DLD1 (cell line): Measurements from ENCODE around the gene NEK2.

Experiments
- in situ Hi-C: cut with HindIII; loops from 2 replicates; pipeline ENCODE4 v1.10.0; 2017; ENCODE audit warnings: low sequenced_read_pairs

The NEK2 gene

DNA sequence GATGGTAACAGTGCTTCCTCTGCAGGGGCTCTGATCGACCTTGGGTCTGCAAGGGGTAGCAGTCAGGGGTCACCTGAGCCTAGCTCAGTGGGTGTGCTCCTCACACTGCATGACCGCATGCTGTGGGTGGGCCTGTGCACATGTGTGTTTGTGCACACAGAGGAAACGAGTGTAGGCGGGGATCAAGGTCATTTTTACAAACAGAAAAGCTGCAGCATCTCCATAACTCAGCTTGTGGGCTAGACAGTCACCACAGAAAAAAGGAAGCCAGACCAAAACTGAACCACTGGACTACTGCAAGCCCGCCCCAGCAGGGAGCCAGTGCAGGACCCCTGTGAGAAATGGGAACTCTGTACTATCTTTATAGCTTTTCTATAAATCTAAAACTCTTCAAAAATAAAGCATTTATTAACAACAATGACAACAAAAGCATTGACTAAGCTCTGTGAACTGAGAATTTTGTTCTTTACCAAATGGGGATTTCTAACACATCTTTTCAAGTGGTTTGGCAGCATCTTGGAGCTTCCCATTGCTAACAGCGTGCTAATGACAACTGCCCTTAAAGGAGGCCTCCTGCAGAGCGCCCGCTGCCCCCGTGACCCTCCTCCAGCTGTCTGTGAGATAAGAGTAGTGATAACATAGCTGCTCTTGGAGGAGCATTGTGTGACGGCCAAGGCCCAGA is 19.9 kb upstream of the NEK2 start:
- in situ Hi-C loops = loop anchor here (25.0 kb wide), 1 partner anchor 767 kb away; no protein-coding TSS in a partner anchor

DNA sequence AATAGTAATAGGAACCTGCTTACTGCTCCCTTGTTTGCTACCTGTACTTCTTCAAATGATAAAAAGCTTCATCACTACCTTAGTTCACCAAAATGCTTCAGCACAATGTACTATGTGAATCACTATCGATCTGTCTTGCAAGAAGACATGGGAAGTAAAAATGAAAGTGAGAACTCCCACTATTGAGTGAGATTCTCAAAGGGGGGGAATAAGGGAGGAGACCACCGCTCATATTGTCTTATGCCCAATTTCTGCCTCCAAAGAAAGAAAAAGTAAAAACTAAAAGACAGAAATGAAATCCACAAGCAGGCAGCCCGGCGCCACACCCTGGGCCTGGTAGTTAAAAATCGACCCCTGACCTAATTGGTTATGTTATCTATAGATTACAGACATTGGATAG is 18.5 kb upstream of the NEK2 start:
- in situ Hi-C loops = loop anchor here (5.0 to 25.0 kb wide), 2 partner anchors 38 to 768 kb away; no protein-coding TSS in a partner anchor

DNA sequence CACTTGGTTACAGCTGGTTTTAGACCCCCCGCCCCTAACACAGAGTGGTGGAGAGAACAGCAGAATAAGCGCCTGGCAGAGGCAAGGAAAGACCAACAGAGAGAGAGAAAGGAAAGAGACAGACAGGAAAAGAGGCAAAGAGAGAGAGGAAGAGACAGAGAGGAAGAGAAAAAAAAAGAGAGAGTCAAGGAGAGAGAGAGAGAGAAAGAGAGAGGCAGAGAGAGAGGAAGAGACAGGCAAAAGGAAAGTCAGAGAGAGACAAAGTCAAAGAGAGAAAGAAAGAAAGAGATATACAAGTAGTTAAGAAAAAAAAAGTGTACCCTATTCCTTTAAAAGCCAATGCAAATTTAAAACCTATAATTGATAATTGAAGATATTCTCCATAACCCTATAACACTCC is 13.0 kb upstream of the NEK2 start:
- in situ Hi-C loops = loop anchor here (25.0 kb wide), 1 partner anchor 774 kb away; no protein-coding TSS in a partner anchor

DNA sequence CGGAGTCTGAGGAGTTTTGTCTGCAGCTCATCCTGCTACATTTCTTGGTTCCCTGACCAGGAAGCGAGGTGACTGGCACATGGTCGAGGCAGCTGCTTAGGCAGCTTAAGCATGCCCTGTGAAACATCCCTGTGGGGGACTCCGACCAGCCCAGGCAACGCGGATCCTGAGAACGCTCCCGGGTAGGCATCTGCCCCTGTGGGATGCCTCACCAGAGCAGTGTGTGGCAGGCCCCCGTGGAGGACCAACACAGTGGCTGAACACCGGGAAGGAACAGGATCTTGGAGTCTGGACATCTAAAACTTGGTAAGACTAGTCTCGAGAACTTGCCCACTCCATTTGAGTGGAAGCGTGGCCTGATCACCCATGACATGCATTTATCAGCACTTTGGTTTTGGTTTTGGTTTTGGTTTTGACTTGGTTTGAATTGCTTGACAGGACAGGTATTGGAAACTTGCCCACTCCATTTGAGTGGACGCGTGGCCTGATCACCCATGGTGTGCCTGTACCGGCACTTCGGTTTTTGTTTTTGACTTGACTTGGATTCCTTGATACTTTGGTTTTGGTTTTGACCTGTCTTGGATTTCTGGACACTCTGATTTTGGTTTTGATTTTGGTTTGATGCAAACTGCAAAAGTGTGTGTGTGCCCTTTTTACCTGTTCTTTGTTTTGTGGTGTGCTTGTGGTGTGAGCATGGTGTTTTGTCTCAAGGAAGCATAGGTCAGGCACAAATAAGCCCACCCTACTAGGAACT is 12.2 kb upstream of the NEK2 start:
- in situ Hi-C loops = loop anchor here (25.0 kb wide), 1 partner anchor 775 kb away; no protein-coding TSS in a partner anchor

DNA sequence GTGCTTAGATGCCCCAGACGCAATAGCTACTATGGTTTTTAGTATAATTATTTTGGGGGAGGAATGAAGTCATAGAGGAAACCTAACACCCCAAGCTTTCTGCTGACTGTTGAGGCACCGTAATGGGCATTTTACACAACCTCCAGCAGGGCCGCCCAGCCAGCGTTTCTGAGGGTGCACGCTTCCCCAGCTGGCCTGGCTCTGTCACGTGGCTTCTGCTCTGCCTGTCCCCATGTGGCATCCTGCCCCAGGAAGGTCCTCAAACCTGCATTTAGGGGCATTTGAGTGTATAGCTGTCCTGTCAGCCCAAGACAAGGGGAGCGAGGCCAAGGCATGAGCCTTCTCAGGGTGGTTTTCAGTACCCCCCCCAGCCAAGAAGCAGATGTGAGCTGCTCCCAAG is 10.4 kb upstream of the NEK2 start:
- in situ Hi-C loops = loop anchor here (25.0 kb wide), 1 partner anchor 776 kb away; no protein-coding TSS in a partner anchor

DNA sequence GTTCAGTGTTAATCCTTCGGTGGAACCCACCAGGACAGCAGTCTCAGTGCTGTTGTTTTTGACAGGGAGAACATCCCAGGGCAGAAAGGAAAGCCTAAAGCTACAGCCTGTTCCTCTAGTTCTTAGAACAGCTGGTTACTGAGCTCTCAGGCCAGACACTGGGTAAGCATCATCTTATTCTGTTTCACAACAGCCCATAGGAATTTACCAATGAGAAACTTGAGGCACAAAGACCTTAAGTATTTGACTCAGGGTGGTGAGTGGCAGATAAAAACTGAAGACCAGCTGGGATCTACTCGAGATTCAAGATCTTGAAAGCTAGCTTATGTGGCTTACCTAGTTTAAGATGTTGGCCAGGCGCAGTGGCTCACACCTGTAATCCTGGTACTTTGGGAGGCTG is 9.4 kb upstream of the NEK2 start:
- in situ Hi-C loops = loop anchor here (25.0 kb wide), 1 partner anchor 778 kb away; no protein-coding TSS in a partner anchor

DNA sequence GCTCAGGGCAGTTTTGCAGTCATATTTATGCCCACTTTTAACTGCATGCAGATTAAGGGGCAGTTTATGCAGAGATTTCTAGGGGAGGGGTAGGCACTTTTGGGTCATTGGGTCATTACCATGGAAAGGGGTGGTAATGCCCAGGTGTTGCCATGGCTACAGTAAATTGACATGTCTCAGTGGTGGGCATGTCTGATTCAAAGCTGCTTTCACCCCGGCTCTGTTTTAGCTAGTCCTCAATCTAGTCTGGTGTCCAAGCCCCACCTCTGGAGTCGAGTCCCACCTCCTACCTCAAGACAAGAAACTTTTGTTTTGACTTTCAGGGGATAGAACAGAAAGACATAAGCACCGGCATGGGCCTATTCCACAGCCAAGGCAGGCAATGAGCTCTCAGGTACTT is 8.9 kb upstream of the NEK2 start:
- in situ Hi-C loops = loop anchor here (25.0 kb wide), 1 partner anchor 778 kb away; no protein-coding TSS in a partner anchor

DNA sequence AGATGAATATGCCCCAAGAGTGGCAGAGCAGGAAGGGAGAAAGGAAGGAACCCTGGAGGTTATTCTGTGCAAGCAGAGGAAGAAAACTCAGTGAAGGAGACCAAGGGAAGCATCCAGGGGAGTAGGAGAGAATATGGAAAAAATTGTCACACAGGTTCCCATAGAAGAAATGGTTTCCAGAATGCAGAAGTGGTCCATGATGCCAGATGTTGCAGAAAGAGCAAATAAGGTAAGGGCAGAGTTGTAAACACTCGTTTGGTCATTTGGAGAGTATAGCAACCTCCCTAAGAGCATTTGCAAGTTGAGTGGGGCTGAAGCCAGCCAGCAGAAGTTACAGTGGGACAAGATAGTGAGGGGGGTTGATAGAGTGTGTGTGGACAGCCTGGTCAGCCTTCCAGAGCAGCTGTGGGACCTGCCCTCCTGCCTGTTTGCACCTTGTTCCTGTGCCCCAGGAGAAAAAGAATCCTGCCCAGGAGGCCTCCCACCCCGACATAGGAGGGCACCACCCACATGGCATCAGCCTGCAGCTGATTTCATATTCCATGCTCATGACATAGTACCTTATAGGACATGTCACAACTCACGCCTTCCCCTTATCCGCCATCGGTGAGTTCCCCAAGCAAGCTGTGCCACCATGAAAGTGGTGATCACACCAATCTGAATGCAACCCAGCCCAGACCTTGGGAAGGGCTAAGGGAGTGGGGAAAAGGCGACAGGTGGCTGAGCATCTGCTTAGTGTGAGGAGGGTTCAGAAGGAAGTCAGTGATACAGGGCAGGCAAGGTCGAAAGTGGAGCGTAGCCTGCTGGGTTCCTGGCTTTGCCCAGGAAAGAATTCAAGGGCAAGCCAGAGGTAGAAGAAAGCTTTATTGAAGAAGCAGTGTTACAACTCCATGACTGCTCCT is 8.2 kb upstream of the NEK2 start:
- in situ Hi-C loops = loop anchor here (25.0 kb wide), 1 partner anchor 779 kb away; no protein-coding TSS in a partner anchor

DNA sequence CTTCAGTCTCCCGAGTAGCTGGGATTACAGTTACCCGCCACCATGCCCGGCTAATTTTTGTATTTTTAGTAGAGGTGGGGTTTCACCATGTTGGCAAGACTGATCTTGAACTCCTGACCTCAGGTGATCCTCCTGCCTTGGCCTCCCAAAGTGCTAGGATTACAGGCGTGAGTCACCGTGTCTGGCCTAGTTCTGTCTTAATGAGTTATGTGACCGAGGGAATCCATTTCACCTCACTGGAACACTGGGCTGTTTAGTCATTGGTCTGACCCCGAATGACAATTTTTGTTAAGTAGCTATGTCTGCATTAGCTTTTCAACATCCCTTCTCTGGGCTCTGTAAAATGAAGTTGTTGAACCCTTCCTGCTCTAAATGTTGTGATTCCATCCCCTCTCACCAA is 6.8 kb upstream of the NEK2 start:
- in situ Hi-C loops = loop anchor here (25.0 kb wide), 1 partner anchor 780 kb away; no protein-coding TSS in a partner anchor

DNA sequence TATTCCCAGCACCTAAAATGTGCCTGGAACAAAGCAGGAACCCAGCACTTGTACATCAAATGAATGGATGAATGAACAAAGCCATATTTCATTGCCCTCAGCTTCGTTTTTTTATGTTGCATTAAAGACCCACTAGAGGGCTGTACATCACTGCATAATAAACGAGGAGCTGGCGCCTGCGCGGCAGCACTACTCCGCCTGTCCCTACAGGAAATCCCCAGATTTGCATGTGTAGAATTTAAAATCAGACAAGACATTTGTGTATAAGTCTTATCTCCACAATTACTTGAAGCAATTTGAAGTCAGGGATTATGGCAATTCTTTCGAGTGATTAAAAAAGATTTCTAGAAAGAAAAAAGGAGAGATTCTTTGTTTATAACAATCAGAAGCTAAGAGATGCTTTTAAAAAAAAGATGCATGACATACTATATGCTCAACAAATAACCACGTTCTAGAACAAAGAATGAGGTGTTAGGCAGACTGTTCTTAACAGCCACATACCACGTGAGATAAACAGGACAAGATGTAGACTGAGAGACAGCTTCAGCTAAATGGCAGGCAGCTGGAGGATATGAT is 5.4 kb upstream of the NEK2 start:
- in situ Hi-C loops = loop anchor here (25.0 kb wide), 1 partner anchor 781 kb away; no protein-coding TSS in a partner anchor

DNA sequence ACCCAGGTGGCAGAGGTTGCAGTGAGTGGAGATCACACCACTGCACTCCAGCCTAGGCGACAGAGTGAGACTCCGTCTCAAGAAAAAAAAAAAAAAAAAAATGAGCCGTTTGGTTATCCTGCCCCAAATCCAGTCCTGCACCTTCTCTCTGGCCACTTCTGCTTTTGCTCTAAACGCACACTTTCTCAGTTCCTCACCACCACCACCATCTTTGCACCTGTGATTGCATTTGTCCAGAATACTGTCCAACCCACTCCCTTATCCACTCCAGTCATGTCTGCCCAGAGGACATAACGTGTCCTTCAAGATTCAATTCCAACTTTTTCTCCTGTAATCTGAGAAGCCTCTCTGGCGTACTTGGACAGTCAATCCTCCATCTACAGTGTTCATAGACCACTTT is 2.2 kb upstream of the NEK2 start:
- in situ Hi-C loops = loop anchor here (25.0 kb wide), 1 partner anchor 785 kb away; no protein-coding TSS in a partner anchor

DNA sequence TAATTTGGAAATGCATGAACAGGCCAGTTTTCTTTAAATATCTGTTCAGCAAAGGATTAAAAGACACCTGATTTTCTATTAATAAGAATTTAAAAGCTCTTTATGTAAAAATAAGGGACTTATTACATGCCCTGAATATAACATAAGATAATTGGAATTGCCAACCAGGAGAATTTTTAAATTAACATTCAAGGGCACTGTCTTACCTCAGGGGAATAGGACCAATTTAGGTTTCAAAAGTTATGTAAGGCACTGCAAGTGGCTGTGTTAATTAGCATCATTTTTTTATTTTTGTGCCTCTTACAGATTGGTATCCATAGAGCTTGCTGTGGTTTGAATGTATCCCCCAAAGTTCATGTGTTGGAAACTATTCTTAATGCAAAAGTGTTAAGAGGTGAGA is 1.3 kb upstream of the NEK2 start:
- in situ Hi-C loops = loop anchor here (25.0 kb wide), 1 partner anchor 786 kb away; no protein-coding TSS in a partner anchor

DNA sequence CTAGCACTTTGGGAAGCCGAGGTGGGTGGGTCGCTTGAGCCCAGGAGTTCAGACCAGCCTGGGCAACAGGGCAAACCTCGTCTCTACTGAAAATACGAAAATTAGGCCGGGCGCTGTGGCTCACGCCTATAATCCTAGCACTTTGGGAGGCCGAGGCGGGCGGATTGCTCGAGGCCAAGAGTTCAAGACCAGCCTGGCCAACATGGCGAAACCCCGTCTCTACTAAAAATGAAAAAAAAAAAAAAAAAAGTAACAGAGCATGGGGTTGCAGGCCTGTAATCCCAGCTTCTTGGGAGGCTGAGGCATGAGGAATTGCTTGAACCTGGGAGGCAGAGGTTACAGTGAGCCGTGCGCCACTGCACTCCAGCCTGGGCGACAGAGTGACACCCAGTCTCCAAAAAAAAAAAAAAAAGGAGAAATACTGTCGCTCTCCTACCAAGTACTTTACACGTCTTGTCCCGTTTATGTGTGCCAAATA is 724 bp upstream of the NEK2 start:
- in situ Hi-C loops = loop anchor here (25.0 kb wide), 1 partner anchor 786 kb away; no protein-coding TSS in a partner anchor

DNA sequence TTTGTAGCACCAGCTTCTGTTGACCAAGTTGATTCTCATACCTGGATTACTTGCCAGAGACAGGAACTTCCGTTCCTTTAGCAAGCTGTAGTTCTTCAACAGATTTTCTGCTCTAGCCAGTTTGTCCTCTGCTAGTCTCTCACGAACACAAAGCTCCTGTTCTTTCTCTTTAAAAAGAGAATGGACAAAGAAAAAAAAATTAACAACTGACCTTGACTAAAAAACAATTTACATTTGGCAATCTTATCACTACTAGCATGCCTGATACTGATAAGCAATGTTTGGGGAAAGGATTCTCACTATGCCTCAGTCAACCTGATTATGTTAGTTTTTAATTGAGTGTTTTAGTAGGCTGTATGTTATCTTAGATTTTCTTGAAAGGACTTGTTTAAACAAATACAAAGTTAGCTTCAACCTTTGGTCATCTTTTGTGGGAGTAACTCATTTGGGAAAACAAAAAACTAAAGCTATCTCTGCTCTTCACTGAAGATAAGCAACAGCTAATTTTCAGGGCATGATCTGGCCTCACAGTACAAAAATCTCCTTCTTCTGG is 8.3 kb downstream of the NEK2 start:
- in situ Hi-C loops = no loop called here

DNA sequence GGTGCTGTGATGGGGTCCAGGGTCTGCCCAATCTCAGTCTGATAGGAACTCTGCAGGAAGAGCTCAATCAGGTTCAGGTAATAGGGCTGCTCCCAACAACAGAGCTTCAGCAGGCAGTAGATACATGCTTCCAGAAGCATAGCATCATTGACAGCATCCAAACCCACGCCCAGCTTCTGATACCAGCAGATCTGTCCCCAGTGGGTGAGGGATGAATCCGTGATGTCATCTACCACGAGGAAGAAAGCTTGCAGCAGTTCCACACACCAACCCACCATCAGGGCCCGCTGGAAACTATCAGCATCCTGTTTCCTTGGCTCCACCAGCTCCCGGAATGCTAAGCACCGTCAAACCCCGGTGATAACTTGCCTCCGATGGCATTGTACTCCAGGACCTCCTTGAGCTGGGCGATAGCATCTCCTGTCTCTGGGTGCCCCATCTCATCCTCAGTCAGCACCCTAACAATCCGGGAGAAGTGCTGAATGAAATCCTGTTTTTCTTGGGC is 14.7 kb downstream of the NEK2 start:
- in situ Hi-C loops = no loop called here

DNA sequence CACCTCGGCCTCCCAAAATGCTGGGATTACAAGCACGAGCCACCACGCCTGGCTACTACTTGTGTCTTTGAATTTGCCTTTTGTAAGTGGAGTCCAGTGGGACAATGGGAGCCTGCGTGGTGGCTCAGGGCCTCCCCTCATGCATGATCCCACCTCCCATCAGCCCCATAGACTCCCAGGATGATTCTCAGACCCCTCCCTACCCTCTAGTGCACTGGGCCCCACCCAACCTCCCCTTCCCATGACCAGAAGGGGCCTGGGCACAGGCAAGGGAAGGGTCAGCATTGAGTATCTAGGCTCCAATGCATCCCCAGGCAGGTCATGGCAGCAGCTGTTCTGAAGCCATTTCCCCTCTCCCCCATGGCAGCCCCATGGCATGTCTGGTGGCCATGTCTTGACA is 18.7 kb downstream of the NEK2 start:
- in situ Hi-C loops = no loop called here

DNA sequence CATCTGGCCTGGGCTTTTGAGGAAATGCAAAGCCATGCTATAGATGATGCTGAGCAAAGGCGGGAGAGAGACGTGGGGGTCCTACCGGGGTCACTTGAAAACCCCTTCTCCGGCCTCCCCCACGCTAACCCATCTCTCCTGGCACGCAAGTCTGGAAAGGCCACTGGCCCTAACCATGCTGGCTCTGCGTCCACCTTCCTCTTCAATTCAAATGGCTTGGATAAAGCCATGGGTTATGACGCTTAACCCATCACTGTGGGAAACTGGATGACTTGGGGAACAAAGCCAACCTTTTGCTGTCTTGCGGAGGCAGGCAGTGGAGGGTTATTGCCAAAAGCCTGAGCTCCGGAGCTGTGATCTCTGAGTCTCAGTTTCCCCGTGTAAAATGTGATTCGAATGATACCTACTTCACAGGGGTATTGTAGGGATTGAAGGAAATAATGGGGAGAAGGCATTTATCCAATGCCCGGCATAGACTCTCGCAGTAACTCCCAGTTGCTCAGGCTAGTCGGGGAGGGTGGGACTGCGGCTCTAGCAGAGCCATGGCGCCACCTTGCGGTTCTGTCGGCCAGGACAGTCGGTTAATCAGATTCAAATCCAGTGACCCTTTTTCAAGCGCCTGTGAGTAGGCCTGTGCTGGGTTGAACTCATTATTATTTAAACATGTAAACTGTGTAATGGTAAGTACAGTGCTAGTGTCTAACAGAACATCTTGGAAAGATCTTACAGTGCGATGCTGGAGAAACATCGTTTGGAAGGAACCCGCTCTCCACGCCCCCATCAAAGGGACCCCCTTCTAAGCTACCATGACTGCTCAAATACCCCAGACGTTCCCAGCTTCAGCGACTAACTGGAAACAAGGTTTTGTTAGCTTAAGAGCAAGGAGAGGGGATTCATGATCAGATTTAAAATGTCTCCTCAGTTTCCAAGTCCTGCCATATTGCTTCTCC is 20.3 kb downstream of the NEK2 start:
- in situ Hi-C loops = no loop called here

DNA sequence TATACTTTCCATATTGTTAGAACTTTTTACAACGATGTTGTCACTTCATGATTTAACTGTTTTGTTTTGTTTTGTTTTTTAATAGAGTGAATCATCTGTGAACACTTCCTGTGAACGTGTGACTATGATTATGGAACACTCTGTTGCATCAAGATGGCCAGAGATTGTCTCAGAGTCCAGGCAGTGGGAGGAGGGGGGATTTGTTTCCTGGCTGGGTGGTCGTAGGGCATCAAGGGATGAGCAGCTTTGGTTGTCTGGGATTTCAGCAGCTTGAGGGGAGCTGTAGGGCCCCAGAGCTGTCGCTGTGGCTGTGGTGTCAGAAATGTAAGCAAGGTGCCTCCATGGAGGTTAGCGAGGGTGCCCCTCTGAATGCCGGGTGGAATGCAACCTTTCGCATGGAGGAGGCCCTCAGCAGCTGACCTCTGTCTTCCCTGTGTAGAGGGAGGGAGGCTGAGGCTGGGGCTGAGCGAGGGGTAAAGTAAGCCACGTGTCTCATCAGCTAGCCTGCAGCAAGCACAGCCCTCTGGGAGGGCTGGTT is 21.4 kb downstream of the NEK2 start:
- in situ Hi-C loops = no loop called here
